ENCODE measurements around the gene IMPG2.

IMPG2 gene

DNA sequence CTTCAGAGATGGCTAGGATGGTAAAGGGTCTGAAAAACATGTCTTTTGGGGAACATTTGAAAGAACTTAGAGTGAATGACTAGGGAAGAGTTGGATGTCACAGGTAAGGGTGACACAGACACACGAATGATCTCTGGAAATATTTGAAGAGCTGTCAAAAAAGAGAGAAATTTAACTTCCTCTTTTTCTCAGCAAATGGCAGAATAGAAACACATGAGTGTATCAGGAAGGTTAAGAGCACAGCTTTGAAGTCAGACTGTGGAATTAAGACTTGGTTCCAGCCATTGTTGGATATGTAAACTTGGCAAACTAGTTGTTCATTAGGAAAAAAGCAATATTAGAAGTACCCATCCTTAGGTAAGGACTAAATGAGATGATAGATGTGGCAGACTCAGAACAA, 117.7 kb downstream of the IMPG2 start:
- Histone ChIP-seq H3K4me3 (ENCODE audit: low read depth, low read length) (no peak overlapping the region), H3K36me3 (no peaks in the 10 kb centered on the region), H3K9me3 (ENCODE audit: severe bottlenecking) (no peaks in the 10 kb centered on the region), H3K27me3 (ENCODE audit: insufficient read depth, low read depth, severe bottlenecking) (no peaks in the 10 kb centered on the region), H3K27ac (no peak overlapping the region)
- TF ChIP-seq, protein P1, sequence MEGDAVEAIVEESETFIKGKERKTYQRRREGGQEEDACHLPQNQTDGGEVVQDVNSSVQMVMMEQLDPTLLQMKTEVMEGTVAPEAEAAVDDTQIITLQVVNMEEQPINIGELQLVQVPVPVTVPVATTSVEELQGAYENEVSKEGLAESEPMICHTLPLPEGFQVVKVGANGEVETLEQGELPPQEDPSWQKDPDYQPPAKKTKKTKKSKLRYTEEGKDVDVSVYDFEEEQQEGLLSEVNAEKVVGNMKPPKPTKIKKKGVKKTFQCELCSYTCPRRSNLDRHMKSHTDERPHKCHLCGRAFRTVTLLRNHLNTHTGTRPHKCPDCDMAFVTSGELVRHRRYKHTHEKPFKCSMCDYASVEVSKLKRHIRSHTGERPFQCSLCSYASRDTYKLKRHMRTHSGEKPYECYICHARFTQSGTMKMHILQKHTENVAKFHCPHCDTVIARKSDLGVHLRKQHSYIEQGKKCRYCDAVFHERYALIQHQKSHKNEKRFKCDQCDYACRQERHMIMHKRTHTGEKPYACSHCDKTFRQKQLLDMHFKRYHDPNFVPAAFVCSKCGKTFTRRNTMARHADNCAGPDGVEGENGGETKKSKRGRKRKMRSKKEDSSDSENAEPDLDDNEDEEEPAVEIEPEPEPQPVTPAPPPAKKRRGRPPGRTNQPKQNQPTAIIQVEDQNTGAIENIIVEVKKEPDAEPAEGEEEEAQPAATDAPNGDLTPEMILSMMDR (IDR thresholded peaks at IDR 0.05; ENCODE audit: low read depth, low read length), result no peak
- no peak for DNase-seq

DNA sequence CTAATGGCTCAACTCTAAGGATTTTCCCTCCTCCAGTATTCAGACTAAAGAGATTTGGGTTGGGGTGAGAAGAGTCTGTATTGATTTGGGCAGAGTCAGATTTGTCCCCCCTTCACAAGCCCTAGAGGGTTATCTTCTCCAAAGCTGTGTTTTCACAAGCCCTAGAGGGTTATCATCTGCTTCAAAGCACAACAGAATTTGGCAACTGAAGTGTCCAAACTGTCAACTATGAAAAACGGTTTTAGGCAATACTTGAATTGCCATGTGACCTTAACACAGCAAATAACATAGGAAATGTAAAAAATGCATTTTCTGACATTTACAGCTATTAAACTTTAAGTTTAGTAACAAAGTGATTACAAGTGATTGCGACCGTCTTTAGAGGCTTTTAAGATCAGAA, 119.9 kb downstream of the IMPG2 start:
- no peaks in the 10 kb centered on the region for H3K9me3 ChIP-seq (ENCODE audit: severe bottlenecking)
- H3K36me3 ChIP-seq, result no peaks in the 10 kb centered on the region
- no peak overlapping the region for H3K4me3 ChIP-seq (ENCODE audit: low read depth, low read length)
- H3K27me3 ChIP-seq (ENCODE audit: insufficient read depth, low read depth, severe bottlenecking), result no peaks in the 10 kb centered on the region
- DNase-seq, result no peak
- TF ChIP-seq, protein P1 (IDR thresholded peaks at IDR 0.05; ENCODE audit: low read depth, low read length), result no peak
- H3K27ac ChIP-seq, result no peak overlapping the region

DNA sequence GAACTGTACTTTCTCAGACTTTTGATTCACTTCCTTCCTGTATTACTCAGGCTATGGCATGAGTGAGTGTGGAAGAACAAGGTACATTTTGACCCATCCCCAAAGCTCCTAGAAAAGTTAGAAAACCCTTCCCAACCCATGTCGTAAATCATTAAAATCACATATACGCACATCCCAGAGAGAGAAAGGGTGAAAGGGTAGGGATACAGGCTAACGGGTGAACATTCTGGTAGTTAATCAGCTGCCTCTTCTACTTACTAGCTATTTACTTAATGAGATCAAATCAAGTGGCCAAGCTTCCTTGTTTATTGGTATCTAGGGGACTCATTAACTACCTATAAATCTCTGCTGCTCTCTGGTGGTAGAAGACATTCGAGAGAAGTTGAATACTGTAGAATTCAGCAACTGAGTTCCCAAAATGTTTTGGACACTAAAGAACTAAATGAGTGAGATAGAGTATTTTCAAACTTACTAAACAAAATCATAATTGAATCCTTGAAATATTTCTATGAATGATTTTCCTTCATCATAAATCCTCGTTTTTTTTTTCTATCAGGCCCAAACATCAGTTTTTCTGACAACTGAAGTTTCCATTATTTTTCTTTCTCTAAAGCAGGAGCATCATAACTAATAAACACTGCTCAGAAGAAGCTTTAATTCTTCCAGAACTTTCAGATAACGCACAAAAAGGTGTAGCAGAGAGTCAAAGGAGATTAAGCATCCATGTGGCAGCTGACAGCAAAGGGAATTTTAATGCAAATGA, 124.2 kb downstream of the IMPG2 start:
- H3K27me3 ChIP-seq (ENCODE audit: insufficient read depth, low read depth, severe bottlenecking), result no peaks in the 10 kb centered on the region
- DNase-seq, result no peak
- H3K9me3 ChIP-seq (ENCODE audit: severe bottlenecking), result no peaks in the 10 kb centered on the region
- H3K27ac ChIP-seq, result no peak overlapping the region
- no peak overlapping the region for H3K4me3 ChIP-seq (ENCODE audit: low read depth, low read length)
- TF ChIP-seq, protein P1 (IDR thresholded peaks at IDR 0.05; ENCODE audit: low read depth, low read length), result no peak
- H3K36me3 ChIP-seq, result no peaks in the 10 kb centered on the region

DNA sequence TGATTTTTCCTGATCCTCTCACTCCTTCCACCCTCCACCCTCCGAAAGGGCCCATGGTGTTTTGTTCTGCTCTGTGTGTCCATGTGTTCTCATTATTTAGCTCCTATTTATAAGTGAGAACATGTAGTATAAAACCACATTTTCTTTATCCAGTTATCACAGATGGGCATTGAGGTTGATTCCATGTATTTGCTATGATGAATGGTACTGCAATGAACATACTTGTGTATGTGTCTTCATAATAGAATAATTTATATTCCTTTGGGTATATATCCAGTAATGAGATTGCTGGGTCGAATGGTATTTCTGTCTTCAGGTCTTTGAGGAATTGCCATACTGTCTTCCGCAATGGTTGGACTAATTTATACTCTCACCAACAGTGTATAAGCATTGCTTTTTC, 126.0 kb downstream of the IMPG2 start:
- DNase-seq, result no peak
- TF ChIP-seq, protein P1 (IDR thresholded peaks at IDR 0.05; ENCODE audit: low read depth, low read length), result no peak
- no peak overlapping the region for H3K27ac ChIP-seq
- H3K4me3 ChIP-seq (ENCODE audit: low read depth, low read length), result no peak overlapping the region
- no peaks in the 10 kb centered on the region for H3K27me3 ChIP-seq (ENCODE audit: insufficient read depth, low read depth, severe bottlenecking)
- no peaks in the 10 kb centered on the region for H3K36me3 ChIP-seq
- no peaks in the 10 kb centered on the region for H3K9me3 ChIP-seq (ENCODE audit: severe bottlenecking)

DNA sequence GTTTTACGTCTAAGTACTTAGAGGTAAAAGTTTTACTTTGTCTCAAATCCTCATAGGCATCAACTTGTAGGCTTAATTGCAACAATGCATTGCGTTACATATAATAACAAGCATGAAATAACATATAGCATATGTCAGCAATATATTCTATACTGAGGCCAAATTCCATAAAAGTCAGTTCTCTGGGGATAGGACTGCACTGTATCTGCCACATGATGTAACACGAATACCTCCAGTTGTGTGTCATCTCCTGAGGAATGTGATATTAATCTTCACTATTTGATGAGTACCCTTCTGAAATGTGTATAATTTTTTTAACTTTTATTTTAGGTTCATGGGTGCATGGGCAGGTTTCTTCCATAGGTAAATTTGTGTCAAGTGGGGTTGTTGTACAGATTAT, 126.4 kb downstream of the IMPG2 start:
- H3K36me3 ChIP-seq, result no peaks in the 10 kb centered on the region
- DNase-seq, result no peak
- H3K4me3 ChIP-seq (ENCODE audit: low read depth, low read length), result no peak overlapping the region
- no peaks in the 10 kb centered on the region for H3K9me3 ChIP-seq (ENCODE audit: severe bottlenecking)
- no peaks in the 10 kb centered on the region for H3K27me3 ChIP-seq (ENCODE audit: insufficient read depth, low read depth, severe bottlenecking)
- no peak overlapping the region for H3K27ac ChIP-seq
- TF ChIP-seq, protein P1 (IDR thresholded peaks at IDR 0.05; ENCODE audit: low read depth, low read length), result no peak

DNA sequence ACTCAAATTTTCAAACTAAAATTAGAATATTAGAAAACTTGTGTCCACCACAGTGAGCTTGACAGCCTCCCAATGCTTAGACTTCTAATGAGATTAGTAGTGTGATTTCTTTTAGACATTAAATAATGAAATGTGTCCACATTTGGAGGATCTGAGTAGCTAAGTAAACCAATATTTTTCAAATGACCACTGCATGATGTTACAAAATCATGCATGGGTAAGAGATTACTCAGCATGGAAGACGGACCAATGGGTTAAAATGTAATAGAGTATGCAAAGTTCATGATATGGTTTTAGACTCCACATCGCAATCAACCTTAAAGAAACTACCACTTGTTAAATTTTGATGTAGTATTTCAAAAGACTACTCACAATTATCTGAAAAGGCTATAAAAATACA, 130.6 kb downstream of the IMPG2 start:
- H3K4me3 ChIP-seq (ENCODE audit: low read depth, low read length), result no peak overlapping the region
- H3K9me3 ChIP-seq (ENCODE audit: severe bottlenecking), result no peaks in the 10 kb centered on the region
- no peaks in the 10 kb centered on the region for H3K27me3 ChIP-seq (ENCODE audit: insufficient read depth, low read depth, severe bottlenecking)
- TF ChIP-seq, protein P1 (IDR thresholded peaks at IDR 0.05; ENCODE audit: low read depth, low read length), result no peak
- DNase-seq, result no peak
- H3K27ac ChIP-seq, result no peak overlapping the region
- H3K36me3 ChIP-seq, result no peaks in the 10 kb centered on the region
